Thoracic aorta (tissue), 2 donors: ENCODE data around the gene CMIP. TPM values are rescaled to one million over a fixed set of nuclear protein-coding genes. Genes with fewer than 3 reads are reported as not detected.

Experiments used
- ATAC-seq: fragments of 150-250 bp; one replicate; pipeline ENCODE4 v1.8.0; 2017; ENCODE audit warnings: low read depth; ENCODE audit not compliant: insufficient number of reproducible peaks, low FRiP score
- DNase-seq: peaks from one replicate; pipeline ENCODE4 v3.0.0-alpha.2; 2020; ENCODE audit warnings: low spot score
- H3K27ac ChIP-seq, 2 donors: fragments of 200-600 bp; sonication (generic); 1 replicate in 1 of 2; 2 replicates in 1 of 2; pipeline ENCODE4 v1.5.1; 2016; ENCODE audit warnings: mild to moderate bottlenecking in 2 of 2, moderate library complexity in 2 of 2
- H3K27me3 ChIP-seq: fragments of 200-600 bp; sonication (generic); replicated peaks from 2 replicates; pipeline ENCODE4 v1.6.0; 2016; ENCODE audit warnings: mild to moderate bottlenecking; ENCODE audit not compliant: insufficient read depth
- H3K36me3 ChIP-seq: fragments of 200-600 bp; sonication (generic); one replicate; pipeline ENCODE4 v1.5.1; 2016
- H3K4me1 ChIP-seq, 2 donors: fragments of 200-600 bp; sonication (generic); 1 replicate in 1 of 2; 2 replicates in 1 of 2; pipeline versions ENCODE4 v1.5.1 to v1.6.0; 2016; ENCODE audit warnings: low read depth in 2 of 2, mild to moderate bottlenecking in 1 of 2; ENCODE audit not compliant: control insufficient read depth in 1 of 2
- H3K4me3 ChIP-seq: fragments of 200-600 bp; sonication (generic); 2 replicates; pipeline ENCODE4 v1.5.1; 2016; ENCODE audit warnings: mild to moderate bottlenecking
- H3K9me3 ChIP-seq: fragments of 200-600 bp; sonication (generic); 2 replicates; pipeline ENCODE4 v1.5.1; 2016
- CTCF ChIP-seq: fragments of 200-600 bp; sonication (generic); IDR thresholded peaks from one replicate; pipeline ENCODE4 v1.5.1; 2019; ENCODE audit warnings: antibody characterized with exemption
- total RNA-seq, 2 donors: library from RNA; depleted of rRNA; stranded (reverse); fragments of >200 nt; gene quantifications; one replicate each; pipeline versions ENCODE4 v1.1.0 to v1.2.3, GENCODE V29; 2016

CMIP gene
- total RNA-seq, 2 donors from 2014 or later, result 20.8 to 46.8 TPM

GRCh38 chr16:81564421-81564911 lies 119.9 kb downstream of the CMIP start:
- Histone ChIP-seq H3K36me3 (no peaks in the 10 kb centered on the region), H3K4me3 (no peak overlapping the region), H3K4me1 (peaks cover 8 to 11% of the 10 kb centered on the region in 2 donors), H3K27ac (no peak overlapping the region), H3K27me3 (no peaks in the 10 kb centered on the region), H3K9me3 (no peaks in the 10 kb centered on the region)
- DNase-seq, result no peak
- no peak for TF ChIP-seq CTCF
- ATAC-seq, result no peak

GRCh38 chr16:81565321-81566028 lies 120.9 kb downstream of the CMIP start:
- Histone ChIP-seq H3K9me3 (no peaks in the 10 kb centered on the region), H3K36me3 (no peaks in the 10 kb centered on the region), H3K4me1 (peaks cover 8 to 11% of the 10 kb centered on the region in 2 donors), H3K27me3 (no peaks in the 10 kb centered on the region), H3K27ac (no peak overlapping the region), H3K4me3 (no peak overlapping the region)
- DNase-seq, result no peak
- TF ChIP-seq CTCF, result no peak
- ATAC-seq, result no peak

DNA sequence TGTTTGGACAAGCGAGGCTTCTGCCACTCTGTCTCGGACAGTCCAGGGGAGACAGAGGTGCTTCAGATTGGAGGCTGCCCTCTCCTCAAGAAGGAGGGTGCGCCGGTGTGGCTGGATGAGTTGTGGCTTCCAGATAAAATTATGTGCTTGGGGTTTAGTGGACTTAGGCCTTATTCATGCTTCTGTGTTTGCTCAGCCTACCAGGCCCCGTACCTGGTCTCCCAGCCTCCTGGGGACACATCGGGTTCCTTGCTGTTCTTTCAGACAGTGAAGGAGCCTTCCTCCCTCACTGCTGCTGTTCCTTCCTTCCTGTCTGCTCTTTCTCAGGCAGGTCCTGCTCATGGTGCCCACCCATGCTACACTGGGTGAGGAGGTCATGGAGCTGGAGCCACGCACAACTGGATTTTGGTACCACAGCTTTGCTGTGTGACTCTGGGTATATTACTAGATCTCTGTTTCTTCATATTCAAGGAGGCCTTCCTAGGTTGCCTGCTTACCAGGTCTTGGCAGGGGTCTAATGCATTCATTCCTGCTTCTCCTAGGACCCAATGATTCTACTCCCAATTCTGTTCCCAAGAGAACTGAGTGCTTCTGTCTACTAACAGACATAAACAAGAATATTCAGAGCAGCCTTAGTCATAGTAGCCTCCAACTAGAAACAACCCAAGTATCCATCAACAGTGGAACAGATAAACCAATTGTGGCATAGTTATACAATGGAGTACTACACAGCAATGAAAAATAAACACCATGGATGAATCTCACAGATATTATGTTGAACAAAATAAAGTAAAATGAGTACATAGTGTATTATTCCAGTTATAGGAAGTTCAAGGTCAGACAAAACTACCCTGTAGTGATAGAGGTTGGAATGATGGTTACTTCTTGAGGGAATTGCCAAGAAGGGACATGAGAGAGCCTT lies 121.7 kb downstream of the CMIP start:
- Histone ChIP-seq H3K4me3 (no peak overlapping the region), H3K4me1 (peaks cover 8 to 11% of the 10 kb centered on the region in 2 donors), H3K27ac (no peak overlapping the region), H3K27me3 (no peaks in the 10 kb centered on the region), H3K9me3 (no peaks in the 10 kb centered on the region), H3K36me3 (no peaks in the 10 kb centered on the region)
- no peak for TF ChIP-seq CTCF
- DNase-seq (no peak), ATAC-seq (no peak)

DNA sequence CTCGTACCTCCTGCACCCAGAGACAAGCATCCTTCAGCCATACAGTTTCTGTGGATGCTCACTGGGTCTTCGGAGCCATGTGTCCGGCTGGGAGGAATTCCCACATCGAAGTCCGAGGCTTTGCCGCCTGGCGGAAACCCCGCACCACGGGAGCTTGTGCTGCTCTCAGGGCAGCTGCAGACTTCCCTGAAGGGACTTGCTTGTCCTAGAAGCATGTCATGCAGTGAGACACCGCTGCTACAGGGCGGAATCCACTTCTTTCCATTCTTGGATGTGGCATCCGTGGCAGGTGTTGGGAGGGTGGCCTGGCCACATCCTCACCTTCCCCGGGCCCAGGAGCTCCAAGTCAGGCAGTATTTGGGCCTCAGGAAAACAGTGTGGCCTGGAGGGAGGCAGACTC lies 122.5 kb downstream of the CMIP start:
- TF ChIP-seq CTCF, result no peak
- Histone ChIP-seq H3K36me3 (no peaks in the 10 kb centered on the region), H3K9me3 (no peaks in the 10 kb centered on the region), H3K27me3 (no peaks in the 10 kb centered on the region), H3K27ac (no peak overlapping the region), H3K4me1 (peaks cover 8 to 11% of the 10 kb centered on the region in 2 donors), H3K4me3 (no peak overlapping the region)
- no peak for ATAC-seq
- DNase-seq, result no peak
